Hepatocyte (in vitro differentiated cells): ENCODE data around the gene XRCC5. TPM values are rescaled to one million over a fixed set of nuclear protein-coding genes. Genes with fewer than 3 reads are reported as not detected.

Experiments used
- DNase-seq: peaks from one replicate; pipeline ENCODE4 v3.0.0-alpha.2; 2016; ENCODE audit warnings: low spot score
- H2AFZ ChIP-seq: fragments of 200-600 bp; sonication (generic); 2 replicates; pipeline ENCODE4 v1.6.0; 2016; ENCODE audit warnings: antibody characterized with exemption, mild to moderate bottlenecking
- H3K27ac ChIP-seq: fragments of 200-600 bp; sonication (generic); 2 replicates; pipeline ENCODE4 v1.5.1; 2016; ENCODE audit warnings: mild to moderate bottlenecking
- H3K27me3 ChIP-seq: fragments of 200-600 bp; sonication (generic); 2 replicates; pipeline ENCODE4 v1.6.1; 2016
- H3K36me3 ChIP-seq: fragments of 200-600 bp; sonication (generic); replicated peaks from 2 replicates; pipeline ENCODE4 v1.5.1; 2016; ENCODE audit warnings: low read depth; ENCODE audit not compliant: insufficient read depth
- H3K4me1 ChIP-seq: fragments of 200-600 bp; sonication (generic); 2 replicates; pipeline ENCODE4 v1.5.1; 2016; ENCODE audit warnings: mild to moderate bottlenecking, moderate library complexity; ENCODE audit not compliant: insufficient read depth
- H3K4me2 ChIP-seq: fragments of 200-600 bp; sonication (generic); 2 replicates; pipeline ENCODE4 v1.6.0; 2016
- H3K4me3 ChIP-seq: fragments of 200-600 bp; sonication (generic); 2 replicates; pipeline ENCODE4 v1.5.1; 2016; ENCODE audit warnings: mild to moderate bottlenecking
- H3K79me2 ChIP-seq: fragments of 200-600 bp; sonication (generic); 2 replicates; pipeline ENCODE4 v1.6.0; 2017; ENCODE audit warnings: mild to moderate bottlenecking
- H3K9me2 ChIP-seq: fragments of 200-600 bp; sonication (generic); replicated peaks from 2 replicates; pipeline ENCODE4 v1.6.0; 2017; ENCODE audit warnings: mild to moderate bottlenecking; ENCODE audit not compliant: insufficient read depth
- H3K9me3 ChIP-seq: fragments of 200-600 bp; sonication (generic); 2 replicates; pipeline ENCODE4 v1.5.1; 2016; ENCODE audit warnings: low read depth, mild to moderate bottlenecking
- H4K20me1 ChIP-seq: fragments of 200-600 bp; sonication (generic); 2 replicates; pipeline ENCODE4 v1.6.0; 2016; ENCODE audit warnings: mild to moderate bottlenecking; ENCODE audit not compliant: insufficient read depth, poor library complexity, severe bottlenecking
- CTCF ChIP-seq: fragments of 200-600 bp; sonication (generic); IDR thresholded peaks from 2 replicates; pipeline ENCODE4 v1.5.1; 2016; ENCODE audit warnings: antibody characterized with exemption, mild to moderate bottlenecking; ENCODE audit not compliant: poor library complexity
- EZH2 ChIP-seq: fragments of 200-600 bp; sonication (generic); IDR thresholded peaks from 2 replicates; pipeline ENCODE4 v1.6.1; 2016; ENCODE audit warnings: antibody characterized with exemption, mild to moderate bottlenecking, borderline replicate concordance
- EZH2phosphoT487 ChIP-seq: fragments of 200-600 bp; sonication (generic); IDR thresholded peaks from one replicate; pipeline ENCODE4 v1.6.1; 2018; ENCODE audit warnings: antibody characterized with exemption, mild to moderate bottlenecking, low read depth, moderate library complexity; ENCODE audit not compliant: unreplicated experiment, severe bottlenecking
- WGBS: methylation state at CpG from one replicate; pipeline ENCODE4 v1.1.6; 2016; ENCODE audit warnings: low lambda C conversion rate; ENCODE audit errors: missing lambda C conversion rate; 5-methylcytosine and 5-hydroxymethylcytosine counted together
- polyA plus RNA-seq: library from polyadenylated mRNA; unstranded; fragments of >200 nt; fragmentation: Nextera tagmentation; extraction: Ambion mirVana; gene quantifications from 2 replicates; pipeline ENCODE4 v1.2.1, GENCODE V29; 2016
- total RNA-seq: library from RNA; depleted of rRNA; stranded (reverse); fragments of >200 nt; gene quantifications from 2 replicates; pipeline ENCODE4 v1.2.3, GENCODE V29; 2014

XRCC5 gene
- total and polyA plus RNA-seq, 2 experiments from 2014 or later: 181 to 208 TPM

- Histone ChIP-seq H3K27ac (no peak overlapping the region), H2AFZ (no peak overlapping the region), H3K4me3 (no peak overlapping the region), H3K36me3 (no peaks in the 10 kb centered on the region), H3K4me2 (no peak overlapping the region), H3K9me3 (no peaks in the 10 kb centered on the region), H3K4me1 (no peaks in the 10 kb centered on the region), H3K79me2 (no peaks in the 10 kb centered on the region), H3K27me3 (no peaks in the 10 kb centered on the region), H3K9me2 (no peaks in the 10 kb centered on the region), H4K20me1 (no peaks in the 10 kb centered on the region)
- 84% methylated on average over 3 of the region's 3 CpGs for WGBS
- TF ChIP-seq CTCF: no peak
- TF ChIP-seq EZH2: no peak
- DNase-seq: no peak
These were observed 14.4 kb upstream of the XRCC5 start for GRCh38 chr2:216094701-216095100.

GRCh38 chr2:216098421-216099334 lies 10.5 kb upstream of the XRCC5 start:
- 94% methylated on average over 9 of the region's 9 CpGs for WGBS
- Histone ChIP-seq H3K4me3 (no peak overlapping the region), H3K9me2 (no peaks in the 10 kb centered on the region)

GRCh38 chr2:216101109-216101508 lies 8.0 kb upstream of the XRCC5 start:
- 94% methylated on average over 4 of the region's 4 CpGs for WGBS
- Histone ChIP-seq H2AFZ (no peak overlapping the region), H3K4me3 (no peak overlapping the region), H3K9me3 (no peaks in the 10 kb centered on the region), H3K4me2 (no peak overlapping the region), H4K20me1 (no peaks in the 10 kb centered on the region), H3K4me1 (no peaks in the 10 kb centered on the region), H3K27me3 (no peaks in the 10 kb centered on the region), H3K27ac (no peak overlapping the region), H3K79me2 (no peaks in the 10 kb centered on the region), H3K9me2 (no peaks in the 10 kb centered on the region), H3K36me3 (no peaks in the 10 kb centered on the region)
- no peak for DNase-seq
- TF ChIP-seq EZH2phosphoT487 (no peak), EZH2 (no peak), CTCF (no peak)

More at GRCh38 chr2:216098421-216099334, 10.5 kb upstream of the XRCC5 start:
- TF ChIP-seq EZH2 (no peak), CTCF (no peak), EZH2phosphoT487 (no peak)
- H3K36me3 ChIP-seq: no peaks in the 10 kb centered on the region
- H2AFZ ChIP-seq: no peak overlapping the region
- H3K4me1 ChIP-seq: no peaks in the 10 kb centered on the region
- no peak overlapping the region for H3K4me2 ChIP-seq
- DNase-seq: no peak
- no peaks in the 10 kb centered on the region for H3K79me2 ChIP-seq
- H3K27ac ChIP-seq: no peak overlapping the region
- H3K27me3 ChIP-seq: no peaks in the 10 kb centered on the region
- no peaks in the 10 kb centered on the region for H4K20me1 ChIP-seq
- no peaks in the 10 kb centered on the region for H3K9me3 ChIP-seq
